ENCODE results near the gene SAP25. TPM values are rescaled to one million over a fixed set of nuclear protein-coding genes. Genes with fewer than 3 reads are reported as not detected.

SAP25 gene
- polyA plus RNA-seq, 1 of the 3 experiments (the other 2 are of a cell fraction), result 1.2 TPM

GRCh38 chr7:100568176-100568895 lies 5.4 kb downstream of the SAP25 start:
- no peaks in the 10 kb centered on the region for H3K36me3 ChIP-seq (replicated peaks in 1 of 2; ENCODE audit: control insufficient read depth in 1 of 2, insufficient read depth in 2 of 2, low read length in 1 of 2)
- ChIA-PET CTCF (interaction anchor here (0.6 to 16.6 kb wide), 15 partner anchors 9 to 167 kb away, joined by 3 to 398 read pairs (median 5); partner anchors contain the start of genes FBXO24, LRCH4, PCOLCE and SPACDR), POLR2A (no interaction called here)
- no peak overlapping the region for H3K27ac ChIP-seq (ENCODE audit: low read depth in 2 of 2, low read length in 1 of 2)
- peak; percentile 38 for DNase-seq
- H3K9me2 ChIP-seq, result no peaks in the 10 kb centered on the region
- H3K27me3 ChIP-seq (ENCODE audit: insufficient read depth), result no peaks in the 10 kb centered on the region
- peaks cover 9% of the 10 kb centered on the region for H3F3A ChIP-seq (replicated peaks; ENCODE audit: insufficient read depth)
- no peak overlapping the region for H3K9ac ChIP-seq
- no peaks in the 10 kb centered on the region for H3K9me3 ChIP-seq
- H4K20me1 ChIP-seq (ENCODE audit: insufficient read depth), result no peaks in the 10 kb centered on the region
- WGBS (ENCODE audit: low lambda C conversion rate), result 89% methylated on average over 7 of the region's 11 CpGs
- H3K4me2 ChIP-seq, result no peak overlapping the region
- no peak overlapping the region for H3K4me3 ChIP-seq (ENCODE audit: low read depth in 2 of 2, low read length in 1 of 2)
- H3K79me2 ChIP-seq (ENCODE audit: insufficient read depth), result no peaks in the 10 kb centered on the region
- peaks cover 0 to 44% of the 10 kb centered on the region in 2 experiments; a peak in 1 of 4 replicates for H3K4me1 ChIP-seq (ENCODE audit: control insufficient read depth in 1 of 2, insufficient read depth in 2 of 2, low read depth in 1 of 2, low read length in 1 of 2)
- no peak for TF ChIP-seq USF2 (IDR thresholded peaks at IDR 0.05; ENCODE audit: borderline replicate concordance, low read depth, low read length)
- TF ChIP-seq CHD2 (IDR thresholded peaks at IDR 0.05; ENCODE audit: low read length, partially characterized antibody), result no peak
- no peak overlapping the region for H2AFZ ChIP-seq (ENCODE audit: low read depth)

GRCh38 chr7:100567751-100568175 lies 5.9 kb downstream of the SAP25 start:
- Histone ChIP-seq H3K36me3 (replicated peaks in 1 of 2; ENCODE audit: control insufficient read depth in 1 of 2, insufficient read depth in 2 of 2, low read length in 1 of 2) (peaks cover 0 to 3% of the 10 kb centered on the region in 2 experiments), H4K20me1 (ENCODE audit: insufficient read depth) (no peaks in the 10 kb centered on the region), H3K4me3 (ENCODE audit: low read depth in 2 of 2, low read length in 1 of 2) (no peak overlapping the region), H3K9me3 (no peaks in the 10 kb centered on the region), H2AFZ (ENCODE audit: low read depth) (no peak overlapping the region), H3K79me2 (ENCODE audit: insufficient read depth) (no peaks in the 10 kb centered on the region), H3F3A (replicated peaks; ENCODE audit: insufficient read depth) (peaks cover 9% of the 10 kb centered on the region), H3K27ac (ENCODE audit: low read depth in 2 of 2, low read length in 1 of 2) (no peak overlapping the region), H3K9me2 (no peaks in the 10 kb centered on the region), H3K4me2 (no peak overlapping the region), H3K27me3 (ENCODE audit: insufficient read depth) (no peaks in the 10 kb centered on the region), H3K9ac (no peak overlapping the region), H3K4me1 (ENCODE audit: control insufficient read depth in 1 of 2, insufficient read depth in 2 of 2, low read depth in 1 of 2, low read length in 1 of 2) (peaks cover 0 to 44% of the 10 kb centered on the region in 2 experiments; a peak in 1 of 4 replicates)
- ChIA-PET CTCF (interaction anchor here (1.0 to 16.6 kb wide), 11 partner anchors 9 to 157 kb away, joined by 3 to 398 read pairs (median 34); partner anchors contain the start of genes AGFG2, FBXO24, GIGYF1 and LRCH4), POLR2A (no interaction called here)
- no peak for TF ChIP-seq IRF3 (IDR thresholded peaks at IDR 0.05; ENCODE audit: low read depth, low read length)
- TF ChIP-seq POLR2AphosphoS5 (IDR thresholded peaks at IDR 0.05; ENCODE audit: low read depth, low read length), result no peak
- TF ChIP-seq GABPA (IDR thresholded peaks at IDR 0.05; ENCODE audit: low read depth), result no peak
- no peak for TF ChIP-seq CHD2 (IDR thresholded peaks at IDR 0.05; ENCODE audit: low read length, partially characterized antibody)
- TF ChIP-seq RAD21 (IDR thresholded peaks at IDR 0.05; ENCODE audit: low read length), result no peak
- 83% methylated on average over 2 of the region's 3 CpGs for WGBS (ENCODE audit: low lambda C conversion rate)
- DNase-seq, result peak; percentile 29

Data from SK-N-SH (cell line).